Upper lobe of left lung (tissue), 6 donors: ENCODE data around the gene PTGDR. TPM values are rescaled to one million over a fixed set of nuclear protein-coding genes. Genes with fewer than 3 reads are reported as not detected.

Experiments
- ATAC-seq, 2 donors: fragments of 200-7000 bp; cut with Tn5 transposase; one replicate each; pipeline ENCODE4 v1.9.1; 2022; ENCODE audit warnings: mild to moderate bottlenecking in 2 of 2, moderate library complexity in 2 of 2; ENCODE audit not compliant: low FRiP score in 2 of 2
- DNase-seq, 2 donors: peaks; one replicate each; pipeline ENCODE4 v3.0.0-alpha.2; 2019 to 2020
- H3K27ac ChIP-seq, 4 donors: fragments of 200-600 bp; sonication (generic); one replicate each; pipeline ENCODE4 v1.5.1; 2016 to 2019
- H3K27me3 ChIP-seq, 4 donors: fragments of 200-600 bp; sonication (generic); one replicate each; pipeline ENCODE4 v1.5.1; 2017 to 2019
- H3K36me3 ChIP-seq, 4 donors: fragments of 200-600 bp; sonication (generic); one replicate each; pipeline ENCODE4 v1.5.1; 2016 to 2019
- H3K4me1 ChIP-seq, 4 donors: fragments of 200-600 bp; sonication (generic); one replicate each; pipeline ENCODE4 v1.5.1; 2018 to 2019
- H3K4me3 ChIP-seq, 4 donors: fragments of 200-600 bp; sonication (generic); one replicate each; pipeline ENCODE4 v1.5.1; 2017 to 2019; ENCODE audit warnings: mild to moderate bottlenecking in 2 of 4, moderate library complexity in 1 of 4
- H3K9me3 ChIP-seq, 4 donors: fragments of 200-600 bp; sonication (generic); one replicate each; pipeline ENCODE4 v1.5.1; 2018 to 2019
- EP300 ChIP-seq, 4 donors: sonication (generic); formaldehyde crosslinking; IDR thresholded peaks; one replicate each; pipeline ENCODE4 v1.5.1; 2017; ENCODE audit warnings: antibody characterized with exemption in 4 of 4, control low read depth in 2 of 4
- POLR2A ChIP-seq, 4 donors: fragments of 450-650 bp; IDR thresholded peaks; one replicate each; pipeline ENCODE4 v1.5.1; 2016 to 2017; ENCODE audit warnings: antibody characterized with exemption in 4 of 4, mild to moderate bottlenecking in 2 of 4
- POLR2AphosphoS5 ChIP-seq, 2 donors: sonication (generic); formaldehyde crosslinking; IDR thresholded peaks; one replicate each; pipeline ENCODE4 v1.5.1; 2017; ENCODE audit warnings: antibody characterized with exemption in 2 of 2
- WGBS, 2 donors: methylation state at CpG; one replicate each; pipeline ENCODE4 v1.1.5; 2017 to 2018; 5-methylcytosine and 5-hydroxymethylcytosine counted together
- total RNA-seq, 6 donors: library from RNA; depleted of rRNA in 4 of 6; stranded (reverse); fragments of >200 nt in 4 of 6; gene quantifications; one replicate each; pipeline versions ENCODE4 v1.1.0 to v1.2.1, GENCODE V29; 2016 to 2021
- TF ChIP-seq, protein P1 (sequence below), 6 experiments: fragments of 450-650 bp in 4 of 6; fragments of 200-600 bp in 2 of 6; sonication (generic) in 2 of 6; IDR thresholded peaks; one replicate each; pipeline ENCODE4 v1.5.1; 2016 to 2019; ENCODE audit warnings: antibody characterized with exemption in 6 of 6
- donor health status: DM: no; HTN: no; CAD: no; lungs with moderate emphysema.
- donor health status: DM: no; HTN: yes; CAD: no; lungs with severe emphysema.

The PTGDR gene
- total RNA-seq, 6 donors from 2014 or later = 1.0 to 3.0 (median 1.7) TPM

DNA sequence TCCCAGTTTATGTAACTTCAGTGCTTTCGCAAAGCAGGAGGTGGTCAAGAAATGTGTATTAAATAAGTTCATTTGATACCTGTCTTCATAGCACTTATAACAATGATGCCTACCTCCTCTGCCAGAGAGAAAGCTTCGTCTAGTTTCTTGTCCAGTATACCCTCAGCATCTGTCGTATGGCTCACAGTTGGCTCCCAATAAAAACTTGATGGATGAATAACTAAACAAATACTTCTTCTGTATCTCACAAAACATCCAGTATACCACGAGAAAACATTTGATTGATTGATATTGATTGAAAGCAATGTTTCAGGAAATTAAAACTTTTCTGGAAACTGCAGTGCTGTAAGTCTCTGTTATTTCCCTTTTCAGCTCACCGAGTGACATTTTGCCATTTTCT is 26.9 kb upstream of the PTGDR start:
- Histone ChIP-seq H3K27me3 (no peaks in the 10 kb centered on the region), H3K4me1 (no peaks in the 10 kb centered on the region), H3K36me3 (no peaks in the 10 kb centered on the region), H3K4me3 (no peak overlapping the region), H3K27ac (no peak overlapping the region), H3K9me3 (no peaks in the 10 kb centered on the region)
- no peak for DNase-seq
- TF ChIP-seq EP300 (IDR thresholded peaks at IDR 0.05) = no peak
- 45 to 61% methylated on average over 5 of the region's 5 CpGs for WGBS, 2 donors
- no peak for ATAC-seq

DNA sequence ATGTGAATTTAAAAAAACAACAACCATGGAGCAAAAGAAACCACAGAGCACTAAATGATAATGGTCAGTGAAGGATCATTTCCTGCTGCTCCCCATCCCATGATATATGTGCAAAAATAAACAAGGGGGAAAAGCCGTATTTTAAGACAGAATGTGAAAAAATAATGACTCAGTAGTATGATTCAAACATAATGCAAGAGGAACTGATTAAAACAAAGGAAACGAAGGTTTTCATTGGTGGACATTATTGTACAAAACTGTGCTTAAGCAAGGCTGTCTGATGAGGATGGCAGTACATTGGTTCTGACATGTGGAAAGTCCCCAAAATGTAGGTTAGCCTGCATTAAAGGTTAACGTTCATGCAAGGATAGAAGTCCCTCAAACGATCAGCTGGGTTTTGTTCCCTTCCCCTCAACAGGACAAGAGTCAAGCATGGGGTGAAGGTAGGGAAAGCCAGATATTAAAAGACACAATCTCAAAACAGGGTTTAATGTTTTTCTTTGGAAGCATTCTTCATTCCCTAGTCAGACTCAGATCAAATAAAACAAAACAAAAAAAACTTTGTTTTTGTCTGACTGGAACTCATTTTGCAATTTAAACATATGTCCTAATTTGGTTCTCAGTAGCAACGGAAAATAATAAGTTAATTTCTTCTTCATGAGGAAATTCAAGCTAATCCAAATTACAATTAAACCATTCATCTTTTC is 26.3 kb upstream of the PTGDR start:
- Histone ChIP-seq H3K27me3 (no peaks in the 10 kb centered on the region), H3K27ac (no peak overlapping the region), H3K4me3 (no peak overlapping the region), H3K36me3 (no peaks in the 10 kb centered on the region), H3K9me3 (no peaks in the 10 kb centered on the region), H3K4me1 (no peaks in the 10 kb centered on the region)
- DNase-seq (no peak), ATAC-seq (no peak)
- WGBS, 2 donors = 53 to 59% methylated on average over 5 of the region's 5 CpGs
- TF ChIP-seq POLR2AphosphoS5 (IDR thresholded peaks at IDR 0.05) (no peak), POLR2A (IDR thresholded peaks at IDR 0.05) (no peak), EP300 (IDR thresholded peaks at IDR 0.05) (no peak)
- TF ChIP-seq, protein P1, sequence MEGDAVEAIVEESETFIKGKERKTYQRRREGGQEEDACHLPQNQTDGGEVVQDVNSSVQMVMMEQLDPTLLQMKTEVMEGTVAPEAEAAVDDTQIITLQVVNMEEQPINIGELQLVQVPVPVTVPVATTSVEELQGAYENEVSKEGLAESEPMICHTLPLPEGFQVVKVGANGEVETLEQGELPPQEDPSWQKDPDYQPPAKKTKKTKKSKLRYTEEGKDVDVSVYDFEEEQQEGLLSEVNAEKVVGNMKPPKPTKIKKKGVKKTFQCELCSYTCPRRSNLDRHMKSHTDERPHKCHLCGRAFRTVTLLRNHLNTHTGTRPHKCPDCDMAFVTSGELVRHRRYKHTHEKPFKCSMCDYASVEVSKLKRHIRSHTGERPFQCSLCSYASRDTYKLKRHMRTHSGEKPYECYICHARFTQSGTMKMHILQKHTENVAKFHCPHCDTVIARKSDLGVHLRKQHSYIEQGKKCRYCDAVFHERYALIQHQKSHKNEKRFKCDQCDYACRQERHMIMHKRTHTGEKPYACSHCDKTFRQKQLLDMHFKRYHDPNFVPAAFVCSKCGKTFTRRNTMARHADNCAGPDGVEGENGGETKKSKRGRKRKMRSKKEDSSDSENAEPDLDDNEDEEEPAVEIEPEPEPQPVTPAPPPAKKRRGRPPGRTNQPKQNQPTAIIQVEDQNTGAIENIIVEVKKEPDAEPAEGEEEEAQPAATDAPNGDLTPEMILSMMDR (IDR thresholded peaks at IDR 0.05) = no peak

DNA sequence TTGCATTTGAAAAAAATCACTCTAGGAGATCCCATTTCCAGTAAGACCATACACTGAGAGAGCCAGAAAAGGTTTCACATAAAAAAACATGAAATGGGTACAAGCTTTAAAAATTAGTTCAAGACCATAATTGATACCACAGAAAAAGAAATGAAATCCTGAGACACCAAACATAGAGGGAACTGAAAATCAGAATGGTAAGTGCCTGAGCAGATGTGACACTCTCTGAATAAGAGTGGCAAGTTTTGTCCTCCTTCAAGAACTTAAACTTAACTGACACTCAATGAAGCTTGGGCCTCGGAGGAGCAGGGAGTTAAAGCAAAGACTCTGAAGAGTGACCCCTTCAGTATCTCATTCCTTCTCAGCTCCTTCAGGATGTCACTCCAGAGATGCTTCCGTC is 23.2 kb upstream of the PTGDR start:
- Histone ChIP-seq H3K27ac (no peak overlapping the region), H3K4me3 (no peak overlapping the region), H3K9me3 (no peaks in the 10 kb centered on the region), H3K27me3 (no peaks in the 10 kb centered on the region), H3K36me3 (no peaks in the 10 kb centered on the region), H3K4me1 (no peaks in the 10 kb centered on the region)
- TF ChIP-seq POLR2AphosphoS5 (IDR thresholded peaks at IDR 0.05) = no peak
- no peak for TF ChIP-seq EP300 (IDR thresholded peaks at IDR 0.05)
- no peak for TF ChIP-seq POLR2A (IDR thresholded peaks at IDR 0.05)
- TF ChIP-seq, protein P1 (IDR thresholded peaks at IDR 0.05) = no peak
- WGBS, 2 donors = 62 to 63% methylated on average over 2 of the region's 2 CpGs
- ATAC-seq (no peak), DNase-seq (no peak)

DNA sequence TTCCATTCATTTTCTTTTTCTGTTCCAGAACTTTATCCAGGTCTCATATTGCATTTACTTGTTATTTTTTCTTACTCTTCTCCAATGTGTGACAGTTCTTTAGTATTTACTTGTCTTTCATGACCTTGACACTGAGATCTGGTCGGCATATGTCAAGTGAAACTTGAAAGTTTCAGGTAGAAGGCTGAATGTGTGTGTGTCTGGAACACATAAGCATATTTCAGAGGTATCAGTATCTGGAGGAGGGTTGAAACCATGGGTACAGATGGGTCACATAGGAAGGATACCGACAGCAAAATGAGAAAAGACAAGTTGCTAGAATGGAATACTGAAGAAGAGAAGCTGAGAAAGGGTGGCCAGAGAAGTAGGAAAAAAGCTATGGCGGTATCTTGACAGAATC is 22.5 kb upstream of the PTGDR start:
- no peak for TF ChIP-seq POLR2A (IDR thresholded peaks at IDR 0.05)
- TF ChIP-seq POLR2AphosphoS5 (IDR thresholded peaks at IDR 0.05) = no peak
- TF ChIP-seq EP300 (IDR thresholded peaks at IDR 0.05) = no peak
- TF ChIP-seq, protein P1 (IDR thresholded peaks at IDR 0.05) = no peak
- no peaks in the 10 kb centered on the region for H3K4me1 ChIP-seq
- no peaks in the 10 kb centered on the region for H3K36me3 ChIP-seq
- H3K4me3 ChIP-seq = no peak overlapping the region
- H3K9me3 ChIP-seq = no peaks in the 10 kb centered on the region
- no peak for ATAC-seq
- no peak overlapping the region for H3K27ac ChIP-seq
- no peak for DNase-seq
- WGBS, 2 donors = 82 to 86% methylated on average over 3 of the region's 3 CpGs
- H3K27me3 ChIP-seq = no peaks in the 10 kb centered on the region

DNA sequence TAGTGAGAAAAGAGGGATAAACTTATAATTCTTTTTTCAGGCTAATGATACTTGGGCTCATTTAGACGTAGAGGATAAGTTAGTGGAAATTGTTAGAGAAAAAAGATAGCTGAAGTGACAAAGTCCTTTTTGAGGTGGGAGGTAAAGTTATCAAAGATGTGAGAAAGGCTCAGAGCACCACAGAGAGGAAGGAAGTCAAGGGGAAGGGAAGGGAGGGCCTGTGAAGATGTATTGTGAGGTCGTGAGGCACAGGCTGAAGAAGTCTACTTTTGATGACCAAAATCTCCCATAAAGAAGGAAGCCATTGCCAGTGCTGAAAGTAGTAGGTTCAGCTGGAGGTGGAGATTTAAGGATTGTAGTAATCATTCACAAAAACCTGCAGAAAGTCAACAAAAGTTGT is 19.4 kb upstream of the PTGDR start:
- no peak overlapping the region for H3K4me3 ChIP-seq
- H3K27me3 ChIP-seq = no peaks in the 10 kb centered on the region
- peak overlapping the region in 1 of 4 donors; percentile 22 for H3K27ac ChIP-seq
- no peaks in the 10 kb centered on the region for H3K4me1 ChIP-seq
- WGBS, 2 donors = 51 to 58% methylated on average over 2 of the region's 2 CpGs
- H3K36me3 ChIP-seq = no peaks in the 10 kb centered on the region
- ATAC-seq (no peak), DNase-seq (no peak)
- TF ChIP-seq POLR2AphosphoS5 (IDR thresholded peaks at IDR 0.05) (no peak), POLR2A (IDR thresholded peaks at IDR 0.05) (no peak), EP300 (IDR thresholded peaks at IDR 0.05) (no peak)
- TF ChIP-seq, protein P1 (IDR thresholded peaks at IDR 0.05) = no peak
- H3K9me3 ChIP-seq = no peaks in the 10 kb centered on the region
